Activated CD4-positive, alpha-beta T cell treated with anti-CD3 and anti-CD28 coated beads for 1 hour (primary cell): ENCODE results near the gene ZC3H12C.
"Not testable (repeated sequence)": the region's sequence is repeated elsewhere in the genome, so short reads cannot be mapped to it uniquely, and the experiment has no call there.

Experiments used
- DNase-seq: peaks from one replicate; pipeline ENCODE4 v3.0.0-alpha.2; 2020

Gene ZC3H12C

GRCh38 chr11:110092515-110093406 lies at the start of gene ZC3H12C:
Gene ZC3H12C (plus strand): TSS chr11:110093392. CDS start chr11:110093412, 20 bp downstream.
- DNase-seq: no peak

GRCh38 chr11:110044226-110044968 lies 48.8 kb upstream of the ZC3H12C start:
- DNase-seq: no peak

GRCh38 chr11:110046775-110047380 lies 46.3 kb upstream of the ZC3H12C start:
- DNase-seq: no peak

GRCh38 chr11:110049501-110050200 lies 43.5 kb upstream of the ZC3H12C start:
- no peak for DNase-seq

- no peak for DNase-seq
Observed at GRCh38 chr11:110050201-110050506, 43.0 kb upstream of the ZC3H12C start.

- DNase-seq: no peak
Observed at GRCh38 chr11:110053848-110054414, 39.3 kb upstream of the ZC3H12C start.

- DNase-seq: no peak
Observed at GRCh38 chr11:110056956-110057355, 36.2 kb upstream of the ZC3H12C start.

GRCh38 chr11:110059706-110060463 lies 33.3 kb upstream of the ZC3H12C start:
- DNase-seq: no peak

GRCh38 chr11:110061296-110061695 lies 31.9 kb upstream of the ZC3H12C start:
- DNase-seq: no peak

- no peak for DNase-seq
Observed at GRCh38 chr11:110062247-110062646, 30.9 kb upstream of the ZC3H12C start.

GRCh38 chr11:110065189-110065588 lies 28.0 kb upstream of the ZC3H12C start:
- DNase-seq: no peak

GRCh38 chr11:110068001-110068400 lies 25.2 kb upstream of the ZC3H12C start:
- not testable (repeated sequence) for DNase-seq

GRCh38 chr11:110069158-110069737 lies 23.9 kb upstream of the ZC3H12C start:
- DNase-seq: no peak

GRCh38 chr11:110070176-110070575 lies 23.0 kb upstream of the ZC3H12C start:
- DNase-seq: no peak

GRCh38 chr11:110071197-110071596 lies 22.0 kb upstream of the ZC3H12C start:
- no peak for DNase-seq

GRCh38 chr11:110072930-110073329 lies 20.3 kb upstream of the ZC3H12C start:
- no peak for DNase-seq

- DNase-seq: no peak
Observed at GRCh38 chr11:110074499-110074898, 18.7 kb upstream of the ZC3H12C start.

GRCh38 chr11:110075105-110075846 lies 17.9 kb upstream of the ZC3H12C start:
- no peak for DNase-seq

- DNase-seq: no peak
Observed at GRCh38 chr11:110075847-110076208, 17.4 kb upstream of the ZC3H12C start.

GRCh38 chr11:110076371-110076965 lies 16.7 kb upstream of the ZC3H12C start:
- no peak for DNase-seq
